Natural killer cell treated with Interleukin-12 subunit alpha and Interleukin-12 subunit beta and Interleukin-15 and Interleukin-18, amount 100 ng/mL, for 72 hours (primary cell): ENCODE data around the gene FCGR3A. TPM values are rescaled to one million over a fixed set of nuclear protein-coding genes. Genes with fewer than 3 reads are reported as not detected.

ENCODE experiments used
- ATAC-seq, 2 donors: fragments of 150-1000 bp; cut with Tn5 transposase in 1 of 2; sonication (Bioruptor Pico), chemical (Tn5 transposase) in 1 of 2; 2 replicates each; pipeline ENCODE4 v1.10.0; 2021
- DNase-seq: peaks from one replicate; pipeline ENCODE4 v3.0.0; 2022; ENCODE audit warnings: low spot score
- H3K27ac Mint-ChIP-seq, 2 donors: 1 replicate in 1 of 2; 2 replicates in 1 of 2; pipeline ENCODE4 v1.8.0; 2022; ENCODE audit warnings: mixed read lengths in 2 of 2, mild to moderate bottlenecking in 1 of 2, moderate library complexity in 1 of 2
- H3K27me3 Mint-ChIP-seq, 2 donors: 1 replicate in 1 of 2; 2 replicates in 1 of 2; pipeline ENCODE4 v1.8.0; 2022; ENCODE audit warnings: mixed read lengths in 2 of 2
- H3K36me3 Mint-ChIP-seq: one replicate; pipeline ENCODE4 v1.8.0; 2022; ENCODE audit warnings: mixed read lengths
- H3K4me1 Mint-ChIP-seq, 2 donors: 1 replicate in 1 of 2; 2 replicates in 1 of 2; pipeline ENCODE4 v1.8.0; 2022; ENCODE audit warnings: low read depth in 2 of 2, mixed read lengths in 2 of 2, mild to moderate bottlenecking in 1 of 2
- H3K4me3 Mint-ChIP-seq: one replicate; pipeline ENCODE4 v1.8.0; 2022; ENCODE audit warnings: mixed read lengths
- H3K9me3 Mint-ChIP-seq: 2 replicates; pipeline ENCODE4 v1.8.0; 2022; ENCODE audit warnings: mixed read lengths
- total RNA-seq, 2 donors: library from RNA; stranded (reverse); gene quantifications; one replicate each; pipeline ENCODE4 v1.2.3, GENCODE V29; 2022

FCGR3A gene
- total RNA-seq, 2 donors from 2014 or later, result 34.5 to 150 TPM

DNA sequence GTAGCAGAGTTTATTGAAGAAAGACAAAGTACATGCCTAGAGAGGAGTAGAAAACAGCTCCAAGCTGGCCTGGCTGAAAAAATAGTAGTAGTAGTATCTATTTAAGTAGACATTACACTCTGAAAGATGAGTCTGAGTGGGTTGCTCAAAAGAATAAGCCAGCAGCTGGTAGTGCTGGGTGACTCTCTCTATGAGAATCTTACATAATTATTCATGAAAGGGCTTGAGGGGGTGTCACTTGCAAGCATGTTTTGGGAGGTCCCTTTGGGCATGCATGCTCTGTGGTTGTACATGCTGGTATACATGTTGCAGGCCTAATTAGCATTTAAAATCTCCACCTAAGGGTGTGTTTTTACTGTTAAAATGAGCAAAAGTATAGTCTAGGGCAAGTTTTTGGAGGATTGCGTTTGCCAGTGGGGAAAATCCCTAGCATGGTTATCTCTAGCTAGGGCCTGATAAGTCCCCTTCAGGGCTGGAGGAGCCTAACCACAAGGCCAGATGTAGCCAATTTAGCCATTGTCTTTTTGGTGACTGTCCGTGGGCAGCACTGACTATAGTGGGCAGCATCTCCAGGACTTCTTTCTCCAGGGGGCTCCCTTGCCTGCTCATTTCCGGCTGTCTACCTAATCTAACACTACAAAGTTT lies 55.4 kb downstream of the FCGR3A start:
- Mint-ChIP-seq H3K9me3 (no peaks in the 10 kb centered on the region), H3K27ac (no peak overlapping the region), H3K36me3 (no peaks in the 10 kb centered on the region), H3K27me3 (peaks cover 9 to 25% of the 10 kb centered on the region in 2 donors), H3K4me3 (no peak overlapping the region), H3K4me1 (peaks cover 31 to 37% of the 10 kb centered on the region in 2 donors)
- DNase-seq (no peak), ATAC-seq (no peak)

DNA sequence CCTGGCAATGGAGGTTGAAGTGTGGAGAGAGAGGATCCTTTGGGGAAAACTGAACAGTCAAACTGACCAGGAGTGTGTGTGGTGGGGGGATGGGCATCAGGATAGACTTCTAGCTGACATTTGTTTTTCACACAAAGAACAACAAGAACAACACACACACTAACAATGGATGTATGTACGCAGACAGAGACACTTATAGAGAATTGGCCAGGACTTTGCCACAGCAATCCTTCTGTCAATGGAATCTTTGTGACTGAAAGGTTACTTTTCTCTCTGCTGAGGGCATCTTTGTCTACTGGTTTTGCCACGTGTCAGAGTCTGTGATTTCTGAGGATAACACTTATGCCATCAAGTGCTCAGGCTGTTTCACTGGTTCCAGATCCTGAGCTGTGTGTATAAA lies 56.8 kb downstream of the FCGR3A start:
- H3K36me3 Mint-ChIP-seq, result no peaks in the 10 kb centered on the region
- no peak overlapping the region for H3K4me3 Mint-ChIP-seq

More for the DNA sequence above, 56.8 kb downstream of the FCGR3A start:
- DNase-seq (no peak), ATAC-seq (no peak)
- Mint-ChIP-seq H3K9me3 (no peaks in the 10 kb centered on the region), H3K27ac (peak overlapping the region in 1 of 2 donors; percentile 6), H3K4me1 (peaks cover 24 to 37% of the 10 kb centered on the region in 2 donors), H3K27me3 (peaks cover 14 to 29% of the 10 kb centered on the region in 2 donors)

Other genes starting within 250 kb of the FCGR3A start
- 1 to 10 TPM; 4.4 to 6.6 TPM for gene MPZ, start 239.8 kb downstream of the FCGR3A start, total RNA-seq
- gene SDHC, start 235.4 kb downstream of the FCGR3A start, total RNA-seq, result 100 to 1,000 TPM; 127 to 183 TPM
- gene CFAP126, start 181.9 kb downstream of the FCGR3A start, total RNA-seq, result not detected
- gene FCGR2A, start 44.4 kb downstream of the FCGR3A start, total RNA-seq, result 1 to 10 TPM in 1 of 2 donors, under 1 TPM in 1; 0.86 to 1.5 TPM
- 1 to 10 TPM; 3.3 to 5.9 TPM for gene HSPA6, start 25.3 kb downstream of the FCGR3A start, total RNA-seq
- 1 to 10 TPM; 2.7 to 3.0 TPM for gene FCGR3B, start 81.4 kb upstream of the FCGR3A start, total RNA-seq
- 1 to 10 TPM in 1 of 2 donors, under 1 TPM in 1; 0.83 to 7.1 TPM for gene FCGR2B, start 113.3 kb upstream of the FCGR3A start, total RNA-seq
- not detected for gene FCRLA, start 157.4 kb upstream of the FCGR3A start, total RNA-seq
- gene FCRLB, start 171.7 kb upstream of the FCGR3A start, total RNA-seq, result under 1 TPM; 0.24 to 0.42 TPM
- gene DUSP12, start 200.0 kb upstream of the FCGR3A start, total RNA-seq, result 10 to 100 TPM; 27.7 to 39.4 TPM
- 10 to 100 TPM; 25.5 to 26.4 TPM for gene ATF6, start 216.5 kb upstream of the FCGR3A start, total RNA-seq